MCF 10A (cell line): Measurements from ENCODE around the gene VPS9D1. TPM values are rescaled to one million over a fixed set of nuclear protein-coding genes. Genes with fewer than 3 reads are reported as not detected.
A peak's percentile ranks its signal among the peaks of the same experiment; 100 is the strongest.

Source experiments
- BruUV-seq: library from RNA; stranded (reverse); fragments of 400-500 nt; replicated peaks from 2 replicates; lab custom pipeline; 2021; lab: Mats Ljungman, UMichigan
- CTCF ChIA-PET: fragments of 300-600 bp; sonication (Branson Sonifier 250); formaldehyde crosslinking; extraction: SDS; loops from one replicate; lab custom pipeline; 2021; ENCODE audit warnings: antibody characterized with exemption, inconsistent platforms; lab: Yijun Ruan, JAX
- POLR2A ChIA-PET: fragments of 300-600, 350-650 bp; sonication (Branson Sonifier 250); formaldehyde crosslinking; extraction: SDS; loops from one replicate; lab custom pipeline; 2020; ENCODE audit warnings: antibody characterized with exemption, inconsistent platforms; lab: Yijun Ruan, JAX
- DNase-seq: peaks from one replicate; pipeline ENCODE4 v3.0.0-alpha.2; 2018; ENCODE audit not compliant: unreplicated experiment
- H3K27ac Mint-ChIP-seq: one replicate; pipeline ENCODE4 v1.8.0; 2022; ENCODE audit warnings: mild to moderate bottlenecking, low read depth, mixed read lengths; ENCODE audit not compliant: unreplicated experiment
- H3K27me3 Mint-ChIP-seq: one replicate; pipeline ENCODE4 v1.8.0; 2022; ENCODE audit warnings: mixed read lengths; ENCODE audit not compliant: insufficient read depth, unreplicated experiment
- H3K36me3 Mint-ChIP-seq: one replicate; pipeline ENCODE4 v1.8.0; 2022; ENCODE audit warnings: mild to moderate bottlenecking, moderate library complexity, mixed read lengths; ENCODE audit not compliant: insufficient read depth, unreplicated experiment
- H3K4me1 Mint-ChIP-seq: one replicate; pipeline ENCODE4 v1.8.0; 2022; ENCODE audit warnings: mixed read lengths; ENCODE audit not compliant: insufficient read depth, unreplicated experiment
- H3K4me3 Mint-ChIP-seq: one replicate; pipeline ENCODE4 v1.8.0; 2022; ENCODE audit warnings: mild to moderate bottlenecking, moderate library complexity, mixed read lengths; ENCODE audit not compliant: unreplicated experiment
- H3K9me3 Mint-ChIP-seq: one replicate; pipeline ENCODE4 v1.8.0; 2022; ENCODE audit warnings: mixed read lengths; ENCODE audit not compliant: unreplicated experiment
- CTCF ChIP-seq: fragments of 200-600 bp; IDR thresholded peaks from one replicate; pipeline ENCODE4 v1.8.0; 2022; ENCODE audit warnings: antibody characterized with exemption, mild to moderate bottlenecking; ENCODE audit not compliant: unreplicated experiment
- intact Hi-C: fragments of 100-400 bp; cut with micrococcal nuclease; formaldehyde crosslinking; loops from 2 replicates; pipeline ENCODE4 v1.14.1; 2022
- total RNA-seq: library from RNA; stranded (reverse); gene quantifications from 2 replicates; pipeline ENCODE4 v1.2.3, GENCODE V29; 2022

The VPS9D1 gene
- total RNA-seq, 1 experiment from 2014 or later, result 12.0 TPM

- ChIA-PET POLR2A (interaction anchor here (0.8 to 1.5 kb wide), 3 partner anchors 8 to 19 kb away, joined by 3 to 4 read pairs (median 3); no protein-coding TSS in a partner anchor), CTCF (interaction anchor here (0.7 to 2.2 kb wide), 4 partner anchors 9 to 48 kb away, joined by 3 to 11 read pairs (median 4); no protein-coding TSS in a partner anchor)
- DNase-seq, result no peak
- TF ChIP-seq CTCF, result no peak
- no peak overlapping the region for H3K4me3 Mint-ChIP-seq
- peaks cover 6% of the 10 kb centered on the region for H3K4me1 Mint-ChIP-seq
- H3K9me3 Mint-ChIP-seq, result no peaks in the 10 kb centered on the region
- no TSS peak for BruUV-seq
- intact Hi-C loops, result no loop called here
- peaks cover 44% of the 10 kb centered on the region for H3K36me3 Mint-ChIP-seq
- H3K27me3 Mint-ChIP-seq, result no peaks in the 10 kb centered on the region
- H3K27ac Mint-ChIP-seq, result no peak overlapping the region
Measured at GRCh38 chr16:89689142-89689541, 31.6 kb downstream of the VPS9D1 start.

- Mint-ChIP-seq H3K4me3 (peak overlapping the region; percentile 88), H3K9me3 (no peaks in the 10 kb centered on the region), H3K4me1 (peaks cover 6% of the 10 kb centered on the region), H3K27me3 (no peaks in the 10 kb centered on the region), H3K36me3 (peaks cover 38% of the 10 kb centered on the region), H3K27ac (no peak overlapping the region)
- ChIA-PET POLR2A (interaction anchor here (0.7 to 1.5 kb wide), 3 partner anchors 12 to 146 kb away, joined by 3 to 4 read pairs (median 3); no protein-coding TSS in a partner anchor), CTCF (interaction anchor here (0.7 to 2.2 kb wide), 4 partner anchors 9 to 116 kb away, joined by 3 to 11 read pairs (median 4); no protein-coding TSS in a partner anchor)
- no TSS peak for BruUV-seq
- no peak for DNase-seq
- intact Hi-C loops, result no loop called here
- TF ChIP-seq CTCF, result no peak
Measured at GRCh38 chr16:89688395-89688794, 32.3 kb downstream of the VPS9D1 start.

- Mint-ChIP-seq H3K27me3 (no peaks in the 10 kb centered on the region), H3K4me1 (peaks cover 6% of the 10 kb centered on the region), H3K36me3 (peaks cover 27% of the 10 kb centered on the region), H3K27ac (peak overlapping the region; percentile 87), H3K4me3 (peak overlapping the region; percentile 88), H3K9me3 (no peaks in the 10 kb centered on the region)
- peak; percentile 20 for DNase-seq
- ChIA-PET CTCF (interaction anchor here (0.6 kb wide), 1 partner anchor 82 kb away, joined by 3 read pairs; no protein-coding TSS in a partner anchor), POLR2A (interaction anchor here (0.6 to 2.5 kb wide), 11 partner anchors 10 to 189 kb away, joined by 3 to 24 read pairs (median 9); partner anchors contain the start of genes CHMP1A, SPATA2L, SPATA33 and VPS9D1)
- intact Hi-C loops, result no loop called here
- BruUV-seq, result TSS peak; percentile 55
- no peak for TF ChIP-seq CTCF
Measured at GRCh38 chr16:89687092-89687940, 33.4 kb downstream of the VPS9D1 start.
